Activated CD8-positive, alpha-beta memory T cell treated with anti-CD3 and anti-CD28 coated beads, Interleukin-2, amount 50 U/mL, for 24 hours (primary cell): ENCODE results near the gene PRUNE2.

ENCODE experiments used
- DNase-seq: peaks from one replicate; pipeline ENCODE4 v3.0.0-alpha.2; 2020; ENCODE audit errors: extremely low read depth

PRUNE2 gene

GRCh38 chr9:76658510-76659231 is 247.2 kb downstream of the PRUNE2 start:
- DNase-seq, result no peak

- no peak for DNase-seq
These were observed 248.6 kb downstream of the PRUNE2 start for GRCh38 chr9:76657265-76657664.

DNA sequence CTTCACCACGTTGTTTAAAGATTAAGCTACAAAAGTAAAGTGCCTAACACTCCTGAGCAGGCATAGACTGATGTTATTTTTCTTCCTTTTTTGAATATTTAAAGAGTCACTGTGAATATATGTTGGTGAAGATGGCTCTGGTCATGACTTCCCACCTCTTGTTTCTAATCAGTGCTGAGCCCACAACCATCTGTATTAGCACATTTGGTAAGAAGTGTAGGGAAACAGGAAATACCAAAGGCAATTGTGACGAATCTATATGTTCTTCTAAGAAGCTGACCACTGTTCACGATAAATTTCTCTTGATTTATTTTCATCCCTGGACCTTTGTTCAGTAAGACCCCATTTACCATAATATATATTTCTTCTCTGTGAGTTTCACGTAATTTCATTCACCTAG is 249.9 kb downstream of the PRUNE2 start:
- no peak for DNase-seq

GRCh38 chr9:76655121-76655541 is 250.8 kb downstream of the PRUNE2 start:
- DNase-seq, result no peak

DNA sequence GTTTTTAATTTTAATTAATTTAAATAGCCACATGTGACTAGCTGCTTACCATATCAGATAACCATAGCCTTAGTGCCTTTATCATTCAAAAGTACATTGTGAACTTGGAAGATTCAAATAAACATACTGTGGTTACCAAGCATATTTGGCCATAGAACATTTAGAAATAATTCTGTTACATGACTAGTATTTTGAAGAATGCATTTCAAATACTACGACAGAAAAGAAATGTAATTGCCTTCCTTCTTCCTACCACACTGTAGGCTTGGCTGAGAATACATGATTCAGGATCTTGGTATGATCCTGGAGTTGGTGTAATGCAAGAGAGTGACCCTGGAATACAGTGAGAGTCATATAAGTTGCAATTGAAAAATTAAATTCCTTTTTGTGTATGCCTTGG is 251.3 kb downstream of the PRUNE2 start:
- DNase-seq, result no peak

DNA sequence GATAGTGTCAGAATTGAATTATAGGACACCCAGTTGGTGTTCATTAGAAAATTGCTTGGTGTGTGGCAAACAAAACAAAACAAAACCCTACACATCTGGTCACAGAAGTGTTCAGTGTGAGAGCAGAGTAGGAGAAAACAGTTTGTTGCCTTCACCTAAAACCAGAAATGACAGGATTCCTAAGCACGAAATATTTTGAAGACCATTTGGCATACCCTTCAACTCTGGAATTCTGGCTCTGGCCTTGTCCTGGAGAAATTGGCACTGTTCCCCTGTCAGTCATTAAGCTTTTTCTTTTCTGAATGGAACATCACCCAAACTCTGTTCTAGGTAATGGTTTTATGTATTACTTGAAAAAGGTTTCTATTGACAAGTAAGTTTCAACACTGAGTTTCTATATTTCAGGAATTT is 251.9 kb downstream of the PRUNE2 start:
- DNase-seq, result no peak

- DNase-seq, result no peak
These were observed 253.0 kb downstream of the PRUNE2 start for GRCh38 chr9:76652894-76653293.

GRCh38 chr9:76651119-76651705 is 254.7 kb downstream of the PRUNE2 start:
- no peak for DNase-seq

- DNase-seq, result no peak
These were observed 255.2 kb downstream of the PRUNE2 start for GRCh38 chr9:76650692-76651091.

- DNase-seq, result no peak
These were observed 256.0 kb downstream of the PRUNE2 start for GRCh38 chr9:76649894-76650293.

DNA sequence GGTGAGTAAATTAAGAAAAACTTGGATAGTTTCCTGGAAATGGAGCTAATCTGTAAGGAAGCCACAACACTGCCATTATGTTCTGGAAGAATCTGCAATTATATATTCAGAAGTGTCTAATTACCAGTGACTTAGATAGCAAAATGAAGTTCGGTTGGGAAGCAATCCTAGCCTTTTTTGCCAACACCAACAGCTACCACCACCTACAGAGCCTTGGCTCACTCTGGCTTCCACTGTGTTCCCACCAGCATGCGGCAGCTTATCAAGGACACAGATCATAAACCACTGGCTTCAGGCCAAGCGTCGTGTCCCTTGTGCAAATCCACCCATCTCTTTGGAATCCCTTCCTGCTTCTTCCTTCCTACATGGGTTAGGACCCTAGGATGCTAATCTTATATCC is 259.7 kb downstream of the PRUNE2 start:
- DNase-seq, result no peak

GRCh38 chr9:76644647-76645250 is 261.2 kb downstream of the PRUNE2 start:
- no peak for DNase-seq

- DNase-seq, result no peak
These were observed 261.7 kb downstream of the PRUNE2 start for GRCh38 chr9:76644171-76644570.

- DNase-seq, result no peak
These were observed 262.4 kb downstream of the PRUNE2 start for GRCh38 chr9:76643399-76644117.

- no peak for DNase-seq
These were observed 263.2 kb downstream of the PRUNE2 start for GRCh38 chr9:76642701-76643209.

DNA sequence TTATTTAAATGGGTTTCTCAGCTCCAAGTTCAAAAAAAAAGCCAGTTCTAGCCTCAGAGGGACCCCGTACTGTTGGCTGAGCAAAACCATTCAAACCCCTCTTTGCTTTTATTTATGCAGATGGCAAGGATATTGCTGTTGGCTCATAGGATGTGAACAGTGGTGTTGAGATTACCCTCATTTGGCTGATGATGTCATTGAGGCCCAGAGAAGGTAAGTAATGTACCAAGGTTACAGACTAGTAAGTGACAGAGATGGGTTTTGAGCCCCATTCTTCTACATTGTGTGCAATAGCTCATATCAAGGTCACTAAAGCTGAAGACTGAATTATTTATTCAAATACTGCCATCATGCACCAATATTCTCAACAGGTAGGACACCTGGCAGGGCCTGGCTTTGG is 263.8 kb downstream of the PRUNE2 start:
- no peak for DNase-seq

DNA sequence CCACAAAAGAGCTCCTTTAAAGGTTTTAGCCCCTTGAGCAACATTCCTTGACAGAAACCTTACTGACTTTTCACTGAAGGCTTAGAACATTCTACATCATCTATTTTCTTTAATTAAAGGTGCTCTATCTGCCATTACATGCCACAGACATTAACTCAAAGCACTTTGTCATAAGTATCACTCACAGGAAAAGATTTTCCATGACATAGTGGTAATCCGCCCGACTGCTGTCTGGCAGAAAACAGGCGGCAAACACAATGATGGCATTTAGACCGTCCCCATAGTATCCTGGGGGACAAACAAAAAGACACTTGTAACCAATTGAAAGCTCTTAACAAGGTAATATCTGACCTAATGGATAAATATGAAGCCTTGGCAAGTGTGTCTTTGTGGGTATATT is 267.9 kb downstream of the PRUNE2 start:
- no peak for DNase-seq

DNA sequence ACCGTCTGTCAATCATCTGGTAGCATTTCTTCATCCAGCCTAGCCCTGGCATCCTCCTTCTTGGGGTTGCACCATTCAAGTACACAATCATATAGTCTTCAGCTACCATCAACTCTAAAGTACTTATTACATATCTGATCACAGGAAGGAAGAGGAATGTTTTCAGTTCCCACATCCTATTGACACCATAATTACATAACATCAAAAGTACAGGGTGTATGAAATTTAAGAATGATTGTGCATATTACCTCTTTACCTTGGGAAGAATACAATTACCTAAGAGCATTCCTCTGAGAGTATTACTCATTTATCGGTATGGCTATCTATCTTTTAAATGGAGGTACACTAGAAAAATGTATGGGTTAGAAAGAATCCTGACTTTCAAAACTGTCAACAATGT is 268.5 kb downstream of the PRUNE2 start:
- no peak for DNase-seq

DNA sequence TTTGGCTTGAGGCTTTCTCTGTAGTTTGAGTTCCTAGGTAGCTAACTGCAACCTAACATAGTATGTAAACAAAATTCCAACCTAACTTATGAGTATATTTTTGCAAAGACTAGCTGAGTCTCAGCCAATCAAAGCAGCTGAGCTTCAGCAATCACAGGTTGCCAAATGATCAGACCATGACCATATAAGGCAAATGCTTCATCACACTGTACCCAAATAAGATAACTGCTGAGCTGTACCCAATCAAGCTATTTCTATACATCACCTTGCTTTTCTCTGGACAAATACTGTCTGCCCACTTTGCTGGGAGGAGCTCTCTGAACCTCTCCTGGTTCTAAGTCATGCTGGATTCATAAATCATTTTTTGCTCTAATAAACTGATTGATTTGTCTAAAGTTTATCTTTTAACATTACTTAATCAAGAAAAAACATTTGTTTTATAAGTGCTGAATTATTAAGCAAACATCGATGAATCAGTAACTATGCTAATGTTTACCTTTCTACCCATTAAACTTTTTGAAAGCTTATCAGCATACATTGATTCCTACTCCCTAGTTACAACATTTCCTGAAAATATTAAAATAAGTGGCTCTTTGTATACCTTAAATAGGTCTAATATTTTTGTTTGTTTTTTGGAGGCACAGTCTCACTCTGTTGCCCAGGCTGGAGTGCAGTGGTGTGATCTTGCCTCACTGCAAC is 271.4 kb downstream of the PRUNE2 start:
- no peak for DNase-seq

GRCh38 chr9:76630916-76631315 is 275.0 kb downstream of the PRUNE2 start:
- DNase-seq, result no peak

DNA sequence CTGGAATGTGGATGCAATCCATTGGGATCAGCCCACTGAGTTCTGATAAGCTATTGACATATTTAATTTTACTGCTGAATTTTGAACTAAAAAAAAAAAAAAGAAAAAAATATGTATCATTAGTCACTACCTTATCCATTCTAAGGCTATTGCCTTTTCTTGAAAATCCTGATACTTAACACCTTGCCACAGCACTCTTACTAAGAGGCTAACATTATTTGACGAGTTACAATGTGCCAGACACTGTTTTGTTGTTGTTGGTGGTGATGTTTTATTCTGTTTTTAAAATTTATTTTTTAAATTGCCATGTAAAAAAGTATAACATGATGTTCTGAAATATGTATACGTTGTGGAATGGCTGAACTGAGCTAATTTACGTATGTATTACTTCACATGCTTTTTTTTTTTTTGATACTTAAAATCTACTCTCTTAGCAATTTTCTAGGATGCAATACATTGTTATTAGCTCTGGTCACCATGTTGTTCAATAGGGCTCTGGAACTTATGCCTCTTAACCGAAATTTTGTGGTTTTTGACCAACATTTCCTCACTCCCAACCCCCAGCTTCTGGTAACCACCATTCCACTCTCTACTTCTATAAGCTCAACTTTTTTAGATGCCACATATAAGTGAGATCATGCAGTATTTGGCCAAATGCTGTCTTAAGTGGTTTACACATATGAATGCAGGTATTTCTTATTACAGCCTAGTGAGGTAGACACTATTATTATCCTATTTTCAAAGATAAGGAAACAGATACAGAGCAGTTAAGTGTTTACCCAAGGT is 276.5 kb downstream of the PRUNE2 start:
- no peak for DNase-seq
